ENCODE data around the gene OSTF1. TPM values are rescaled to one million over a fixed set of nuclear protein-coding genes. Genes with fewer than 3 reads are reported as not detected.
A peak's percentile ranks its signal among the peaks of the same experiment; 100 is the strongest.

OSTF1 gene
- total RNA-seq, 2 donors from 2014 or later: 32.7 to 35.7 TPM

- DNase-seq (no peak), ATAC-seq (no peak)
- intact Hi-C loops (cut with DNase I): loop anchor here in 1 of 2 donors (5.0 to 10.0 kb wide), 3 partner anchors 54 to 304 kb away; partner anchors contain the start of genes C9orf40 and CARNMT1
These were observed 6.7 kb upstream of the OSTF1 start for GRCh38 chr9:75081632-75082031.

DNA sequence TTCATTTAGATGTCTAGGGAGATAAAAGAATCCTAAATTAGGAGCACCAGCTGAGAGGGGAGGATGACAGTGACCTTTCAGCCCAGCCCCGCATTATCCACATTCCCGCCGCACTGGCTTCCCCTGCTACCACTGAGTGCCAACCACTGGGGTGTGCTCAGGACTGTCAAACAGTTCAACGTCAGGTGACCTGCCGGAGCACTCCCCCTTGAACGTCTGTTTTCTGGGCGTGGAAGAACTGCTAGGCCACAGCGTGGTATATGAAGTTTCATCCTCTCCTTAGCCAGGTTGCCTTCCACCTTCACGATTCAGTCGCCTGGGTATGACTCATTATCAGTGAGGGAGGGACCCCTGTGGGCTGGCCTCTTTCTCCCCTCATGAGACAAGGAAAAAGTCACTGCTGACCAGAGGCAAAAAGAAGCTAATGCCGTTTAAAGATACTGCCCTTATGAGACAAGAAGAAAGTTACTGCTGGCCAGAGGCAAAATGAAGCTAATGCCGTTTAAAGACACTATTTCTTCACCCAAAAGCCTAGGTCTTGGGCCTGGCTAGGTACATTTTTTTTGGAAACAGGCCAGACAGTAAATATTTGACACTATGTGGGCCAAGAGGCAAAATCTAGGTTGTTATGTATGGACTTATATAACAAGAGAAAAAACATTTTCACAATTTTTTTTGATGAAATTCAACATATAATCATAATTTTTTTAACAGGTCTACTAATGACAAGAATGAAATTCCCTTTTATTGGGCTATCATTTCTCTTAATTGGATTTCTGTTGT, 4.9 kb upstream of the OSTF1 start:
- ATAC-seq: peak; percentile 7 to 12
- peak; percentile 42 for DNase-seq
- intact Hi-C loops (cut with DNase I): loop anchor here in 1 of 2 donors (5.0 to 10.0 kb wide), 3 partner anchors 56 to 306 kb away; partner anchors contain the start of genes C9orf40 and CARNMT1

- ATAC-seq: no peak
- intact Hi-C loops (cut with DNase I): loop anchor here in 1 of 2 donors (5.0 to 10.0 kb wide), 3 partner anchors 57 to 307 kb away; partner anchors contain the start of genes C9orf40 and CARNMT1
- DNase-seq: no peak
These were observed 4.1 kb upstream of the OSTF1 start for GRCh38 chr9:75084081-75084672.

DNA sequence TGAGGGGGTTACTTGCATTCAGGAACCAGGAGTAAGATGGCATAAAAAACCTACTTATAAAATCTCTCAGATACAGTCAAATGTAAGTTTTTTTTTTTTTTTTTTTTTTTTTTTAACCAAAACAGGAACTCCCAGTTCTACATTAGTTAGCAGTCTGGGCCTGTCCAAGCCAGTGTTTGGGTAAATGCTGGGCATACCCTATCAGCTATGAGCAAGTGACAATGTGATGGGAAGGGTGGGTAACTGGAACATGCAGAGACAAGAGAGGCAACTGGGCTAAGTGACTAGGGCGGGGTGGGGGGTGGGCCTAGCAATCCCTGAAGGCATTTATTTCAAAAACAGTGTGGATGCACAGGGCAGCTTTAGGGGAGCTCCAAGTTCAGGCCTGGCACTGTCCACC, 2.7 kb upstream of the OSTF1 start:
- ATAC-seq (no peak), DNase-seq (no peak)
- intact Hi-C loops (cut with DNase I): loop anchor here in 1 of 2 donors (10.0 kb wide), 1 partner anchor 131 kb away; the partner anchor contains the start of gene C9orf40

- DNase-seq (no peak), ATAC-seq (no peak)
- intact Hi-C loops (cut with DNase I): loop anchor here in 1 of 2 donors (10.0 kb wide), 1 partner anchor 132 kb away; the partner anchor contains the start of gene C9orf40
These were observed 1.6 kb upstream of the OSTF1 start for GRCh38 chr9:75086541-75087288.

DNA sequence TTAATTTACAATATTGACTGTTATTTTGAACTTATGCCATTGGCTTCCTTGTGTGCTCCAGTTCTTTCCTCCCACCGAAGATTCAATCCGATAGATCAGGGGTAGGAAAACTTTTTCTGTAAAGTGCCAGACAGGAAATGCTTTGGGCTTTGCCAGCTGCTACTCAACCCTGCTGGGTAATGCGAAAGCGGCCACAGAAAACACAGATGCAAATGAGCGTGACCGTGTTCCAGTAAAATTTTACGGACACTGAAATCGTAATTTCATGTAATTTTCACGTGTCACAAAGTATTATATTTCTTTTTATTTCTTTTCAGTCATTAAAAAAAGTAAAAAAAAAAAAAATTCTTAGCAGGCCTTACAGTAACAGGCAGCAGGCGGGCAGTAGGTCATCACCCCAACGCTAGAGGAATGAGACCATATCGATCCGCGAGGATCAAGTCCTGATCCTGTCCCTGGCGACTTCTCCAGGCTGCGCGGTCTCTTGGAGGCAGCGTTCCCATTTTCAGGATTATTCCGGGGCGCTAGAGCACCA, 958 bp upstream of the OSTF1 start:
- peak; percentile 50 for DNase-seq
- peak in 1 of 2 donors; percentile 18 for ATAC-seq
- intact Hi-C loops (cut with DNase I): loop anchor here in 1 of 2 donors (10.0 kb wide), 1 partner anchor 133 kb away; the partner anchor contains the start of gene C9orf40

- DNase-seq: peak; percentile 69
- peak; percentile 5 to 30 for ATAC-seq
- intact Hi-C loops (cut with DNase I): loop anchor here in 1 of 2 donors (10.0 kb wide), 1 partner anchor 134 kb away; the partner anchor contains the start of gene C9orf40
These were observed 495 bp downstream of the OSTF1 start for GRCh38 chr9:75088646-75089372.

GRCh38 chr9:75089373-75089766, 1.1 kb downstream of the OSTF1 start:
- no peak for ATAC-seq
- no peak for DNase-seq
- intact Hi-C loops (cut with DNase I): loop anchor here in 1 of 2 donors (10.0 kb wide), 1 partner anchor 135 kb away; the partner anchor contains the start of gene C9orf40

DNA sequence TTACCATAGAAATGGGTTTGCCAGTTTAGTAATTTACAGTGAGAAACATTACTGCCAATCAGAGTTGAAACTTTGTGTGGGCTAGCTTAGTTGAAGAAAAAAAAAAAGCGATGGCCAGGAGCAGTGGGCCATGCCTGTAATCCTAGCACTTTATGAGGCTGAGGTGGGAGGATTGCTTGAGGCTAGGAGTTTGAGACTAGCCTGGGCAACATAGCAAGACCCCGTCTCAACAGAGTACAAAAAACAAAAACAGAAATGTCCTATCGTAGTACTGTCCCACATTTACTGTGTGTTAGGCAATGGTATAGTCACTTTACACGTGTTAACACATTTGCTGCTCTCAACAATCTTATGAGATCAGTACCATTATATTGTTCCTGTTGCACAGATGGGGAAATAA, 2.3 kb downstream of the OSTF1 start:
- ATAC-seq (no peak), DNase-seq (no peak)
- intact Hi-C loops (cut with DNase I): no loop called here

DNA sequence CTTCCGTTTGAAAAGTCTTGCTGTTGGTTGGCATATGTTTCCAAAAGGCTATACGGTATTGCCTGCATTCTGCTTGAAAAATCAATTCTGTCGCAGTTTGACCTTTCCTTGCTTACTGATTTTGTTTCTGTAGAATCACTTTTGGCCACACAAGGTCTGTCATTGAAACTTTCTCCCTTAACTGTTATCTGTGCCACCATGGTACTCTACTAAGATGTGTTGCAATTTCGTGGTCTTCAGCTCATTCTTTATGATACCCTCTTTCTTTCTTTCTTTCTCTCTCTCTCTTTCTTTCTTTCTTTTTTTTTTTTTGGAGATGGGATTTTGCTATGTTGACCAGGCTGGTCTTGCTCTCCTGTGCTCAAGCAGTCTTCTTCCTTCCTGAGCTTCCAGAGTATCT, 4.5 kb downstream of the OSTF1 start:
- DNase-seq (no peak), ATAC-seq (no peak)
- intact Hi-C loops (cut with DNase I): no loop called here

GRCh38 chr9:75096796-75097195, 8.5 kb downstream of the OSTF1 start:
- no peak for DNase-seq
- no peak for ATAC-seq
- intact Hi-C loops (cut with DNase I): no loop called here

- no peak for ATAC-seq
- intact Hi-C loops (cut with DNase I): no loop called here
- no peak for DNase-seq
These were observed 12.8 kb downstream of the OSTF1 start for GRCh38 chr9:75101004-75101588.

- intact Hi-C loops (cut with DNase I): no loop called here
- DNase-seq (no peak), ATAC-seq (no peak)
These were observed 14.0 kb downstream of the OSTF1 start for GRCh38 chr9:75102177-75102790.

- intact Hi-C loops (cut with DNase I): no loop called here
- DNase-seq (no peak), ATAC-seq (no peak)
These were observed 16.3 kb downstream of the OSTF1 start for GRCh38 chr9:75104607-75105006.

DNA sequence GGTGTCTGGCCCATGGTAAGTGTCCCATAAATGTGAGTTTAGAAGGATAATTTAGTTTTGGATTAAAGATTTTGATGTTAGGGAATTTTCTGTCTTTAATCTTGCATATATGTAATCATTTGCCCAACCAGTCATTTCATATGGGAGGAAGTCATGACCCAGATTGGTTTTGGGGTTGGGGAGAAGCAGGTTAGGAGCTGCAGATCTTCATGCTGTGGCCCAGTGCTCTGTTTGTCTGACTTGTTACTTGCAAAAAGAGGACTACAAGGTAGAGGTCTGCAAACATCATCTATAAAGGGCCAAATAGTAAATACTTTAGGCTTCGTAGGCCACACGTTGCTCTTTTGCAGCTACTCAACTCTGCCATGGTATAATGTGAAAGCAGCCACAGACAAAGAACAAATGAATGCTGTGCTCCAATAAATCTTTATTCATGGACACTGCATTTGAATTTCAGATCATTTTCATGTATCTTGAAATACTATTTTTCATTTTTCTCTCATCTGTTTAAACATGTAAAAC, 16.8 kb downstream of the OSTF1 start:
- no peak for ATAC-seq
- intact Hi-C loops (cut with DNase I): no loop called here
- DNase-seq: no peak

DNA sequence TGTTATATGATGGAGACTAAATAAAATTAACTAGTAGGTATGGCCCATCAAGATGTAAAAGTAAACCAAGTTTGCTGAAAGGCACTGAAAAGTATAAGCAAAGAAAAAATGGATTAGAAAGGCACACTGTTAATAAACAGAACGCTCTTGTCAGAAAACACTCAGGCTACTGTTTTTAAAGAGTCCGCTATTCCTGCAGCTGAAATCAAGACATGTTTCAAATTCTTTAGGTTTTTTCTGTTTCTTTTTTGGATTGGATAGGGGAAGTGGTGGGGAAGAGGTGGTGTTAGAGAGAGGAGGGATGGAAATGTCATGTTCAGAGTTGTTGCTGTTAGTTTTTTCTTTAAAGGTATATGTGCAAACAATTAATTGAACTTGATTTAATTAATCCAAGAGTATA, 17.5 kb downstream of the OSTF1 start:
- intact Hi-C loops (cut with DNase I): no loop called here
- ATAC-seq (peak in 1 of 2 donors; percentile 33), DNase-seq (no peak)

- ATAC-seq: peak; percentile 43 to 75
- intact Hi-C loops (cut with DNase I): no loop called here
- no peak for DNase-seq
These were observed 18.5 kb downstream of the OSTF1 start for GRCh38 chr9:75106857-75107256.

Measured in left cardiac atrium (tissue), 4 donors.